NCI-H1417 (cell line): ENCODE data around the gene PTGDS.
"Not testable (repeated sequence)": the region's sequence is repeated elsewhere in the genome, so short reads cannot be mapped to it uniquely, and the experiment has no call there.

Source experiments
- DNase-seq, 3 experiments: peaks; one replicate each; lab custom pipeline; 2025; lab: John Stamatoyannopoulos, UW

The PTGDS gene

DNA sequence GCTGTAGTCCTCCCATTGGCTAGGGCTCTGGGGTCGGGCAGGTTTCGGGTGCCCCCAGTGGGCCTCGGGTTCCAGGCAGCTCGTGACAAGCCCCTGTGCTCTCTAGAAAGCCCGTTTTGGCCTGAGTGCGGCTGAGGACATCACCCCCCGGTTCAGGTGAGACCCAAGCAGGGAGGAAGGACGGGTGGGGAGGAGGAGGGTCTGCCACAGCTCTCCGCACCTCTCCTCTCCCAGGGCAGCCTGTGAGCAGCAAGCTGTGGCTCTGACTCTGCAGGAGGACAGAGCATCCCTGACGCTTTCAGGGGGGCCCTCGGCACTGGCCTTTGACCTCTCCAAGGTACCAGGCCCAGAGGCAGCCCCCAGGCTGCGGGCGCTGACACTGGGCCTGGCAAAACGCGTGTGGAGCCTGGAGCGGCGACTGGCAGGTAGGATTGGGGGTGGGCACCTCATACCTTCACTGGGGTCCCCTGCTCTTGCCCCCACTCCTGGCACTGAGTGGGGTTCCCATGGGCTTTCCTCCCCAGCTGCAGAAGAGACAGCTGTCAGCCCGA is 15.6 kb downstream of the PTGDS start:
- no peak for DNase-seq

DNA sequence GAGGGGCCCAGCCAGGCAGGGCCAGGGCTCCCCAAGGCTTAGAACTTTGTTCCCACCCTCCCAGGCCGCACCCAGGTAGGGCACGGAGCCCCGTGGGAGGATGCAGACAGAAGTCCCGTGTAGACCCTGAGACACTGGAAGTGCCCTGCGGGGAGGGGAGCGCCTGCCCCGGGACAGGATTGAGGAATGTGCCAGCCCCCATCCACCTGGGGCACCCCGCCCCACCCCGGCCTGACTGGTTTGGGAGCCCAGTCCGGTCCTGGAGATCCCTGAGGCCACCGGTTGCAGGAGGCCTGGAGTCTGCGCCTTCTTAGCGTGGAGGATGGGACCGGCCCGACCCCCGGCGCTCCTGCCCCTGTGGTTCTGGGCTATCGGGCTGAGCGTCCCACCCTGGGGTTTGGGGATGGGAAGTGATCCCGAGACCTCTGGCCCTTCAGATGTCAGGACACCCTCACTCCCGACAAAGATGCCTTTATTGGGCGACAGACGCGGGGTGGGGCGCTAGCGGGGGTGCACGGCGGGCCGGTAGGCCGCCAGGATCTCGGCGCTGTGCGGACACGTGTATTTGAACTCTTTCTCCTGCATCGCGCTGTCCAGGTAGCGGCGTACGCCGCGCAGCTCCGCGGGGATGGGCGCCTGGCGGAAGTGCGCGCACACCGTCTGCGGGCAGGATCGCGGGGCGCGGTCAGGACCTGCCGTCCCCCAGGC is 17.0 kb downstream of the PTGDS start:
- DNase-seq: no peak

DNA sequence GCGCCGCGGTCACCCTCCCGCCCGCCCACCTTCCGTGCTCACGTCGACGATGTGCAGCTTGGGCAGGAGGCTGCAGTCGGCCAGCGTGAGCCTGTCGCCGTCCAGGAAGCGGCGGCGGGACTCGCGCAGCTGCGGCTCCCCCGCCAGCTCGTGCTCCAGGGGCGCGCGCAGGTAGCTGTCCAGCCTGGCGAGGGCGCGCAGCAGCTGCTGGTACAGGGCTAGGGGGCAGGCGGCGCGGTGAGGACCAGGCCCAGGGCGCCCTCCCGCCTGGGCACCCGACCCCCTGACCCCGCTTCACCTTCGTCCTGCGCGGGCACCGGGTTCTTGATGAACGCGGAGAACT is 17.6 kb downstream of the PTGDS start:
- DNase-seq: no peak

DNA sequence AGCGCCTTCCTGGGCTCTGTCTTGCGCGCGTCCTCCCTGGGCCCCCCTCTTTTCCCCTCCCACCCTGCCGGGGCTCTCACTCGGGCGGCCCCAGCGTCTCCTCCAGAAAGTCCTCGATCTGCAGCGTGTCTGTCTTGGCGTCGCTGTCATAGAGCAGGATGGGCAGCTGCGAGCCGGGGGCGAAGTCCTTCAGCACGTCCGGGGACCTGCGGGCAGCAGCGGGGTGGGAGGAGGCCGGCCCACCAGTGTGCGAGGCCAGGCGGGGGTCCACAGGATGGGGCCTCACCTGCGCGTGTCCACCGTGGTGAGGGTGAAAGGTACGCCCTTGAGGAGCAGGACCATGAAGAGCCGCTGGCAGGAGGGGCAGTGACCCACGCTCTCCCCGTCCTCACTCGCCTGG is 18.1 kb downstream of the PTGDS start:
- DNase-seq: no peak

DNA sequence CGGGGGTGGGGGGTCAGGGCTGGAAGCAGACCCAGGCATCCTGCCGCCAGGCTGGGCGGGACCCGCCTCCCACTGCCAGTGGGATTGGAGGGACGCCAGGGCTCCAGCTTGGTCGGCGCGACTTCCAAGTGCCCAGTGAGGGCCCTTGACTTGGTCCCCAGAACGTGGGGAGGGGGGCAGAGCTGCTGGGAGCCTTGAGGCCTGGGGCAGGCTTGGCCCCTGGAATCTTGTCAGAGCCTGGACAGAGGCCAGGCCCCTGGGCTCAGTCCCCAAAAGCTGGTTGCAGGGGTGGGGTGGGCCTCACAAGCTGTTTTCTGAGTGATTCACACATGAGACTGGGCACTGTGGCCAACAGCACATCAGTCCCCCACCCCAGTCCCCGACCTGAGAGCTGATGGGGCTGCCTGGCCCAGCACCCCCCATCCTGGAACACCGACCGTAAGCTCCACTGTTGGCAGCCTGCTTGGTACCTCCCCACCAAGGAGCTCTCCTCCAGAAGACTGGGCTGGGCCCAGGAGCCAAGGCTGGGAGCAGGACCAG is 18.5 kb downstream of the PTGDS start:
- DNase-seq: peak in 1 of 3 experiments; percentile 14

DNA sequence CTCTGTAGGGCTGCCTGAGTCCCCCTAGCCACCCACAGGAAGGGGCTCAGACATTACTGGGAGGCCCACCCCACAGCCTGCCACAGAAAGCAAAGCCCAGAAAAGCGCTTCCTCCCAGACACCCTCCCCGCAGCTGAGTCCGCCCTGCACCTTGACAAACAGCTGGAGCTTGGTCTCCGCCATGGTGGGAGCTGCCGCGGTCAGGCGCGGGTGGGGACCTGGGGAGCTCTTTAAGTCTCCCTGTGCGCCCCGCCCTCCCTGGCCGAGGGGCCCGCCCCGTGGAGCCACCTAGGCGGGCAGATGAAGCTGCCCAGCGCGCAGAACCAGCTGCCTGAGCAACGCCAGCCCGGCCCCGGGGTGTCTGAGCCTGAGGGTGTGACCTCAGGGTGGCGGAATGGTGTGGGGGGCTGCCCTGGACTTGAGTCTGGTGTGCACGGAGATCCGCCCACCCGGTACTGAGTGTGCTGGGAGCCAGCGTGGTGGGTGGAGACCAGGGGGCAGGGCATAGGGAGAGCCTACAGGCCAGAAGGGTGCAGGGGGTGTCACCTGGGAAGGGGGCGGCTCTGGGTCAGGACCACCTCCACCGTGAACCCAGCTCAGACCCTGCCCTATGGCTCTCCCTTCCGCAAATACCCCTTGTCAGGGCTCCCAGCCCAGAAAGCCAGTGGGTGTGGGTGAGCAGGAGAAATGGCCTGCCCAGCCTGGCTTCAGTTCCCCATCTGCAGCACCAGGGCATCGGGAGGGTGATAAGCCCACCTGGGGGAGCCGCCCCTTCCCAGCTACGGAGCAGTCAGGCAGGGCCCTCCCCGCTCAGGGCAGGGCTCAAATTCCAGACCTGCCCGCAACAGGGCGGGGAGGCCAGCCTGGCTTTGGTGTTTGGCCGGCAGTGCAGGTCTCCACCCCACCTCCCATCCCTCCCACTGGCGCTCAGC is 19.3 kb downstream of the PTGDS start, which contains the start of gene CLIC3:
Gene CLIC3, minus strand, starts transcription at position 208 of the 932 bp plus-strand sequence. Its CDS starts 25 bp downstream, at position 183.
- DNase-seq: peak; percentile 12 to 58 (median 34)

DNA sequence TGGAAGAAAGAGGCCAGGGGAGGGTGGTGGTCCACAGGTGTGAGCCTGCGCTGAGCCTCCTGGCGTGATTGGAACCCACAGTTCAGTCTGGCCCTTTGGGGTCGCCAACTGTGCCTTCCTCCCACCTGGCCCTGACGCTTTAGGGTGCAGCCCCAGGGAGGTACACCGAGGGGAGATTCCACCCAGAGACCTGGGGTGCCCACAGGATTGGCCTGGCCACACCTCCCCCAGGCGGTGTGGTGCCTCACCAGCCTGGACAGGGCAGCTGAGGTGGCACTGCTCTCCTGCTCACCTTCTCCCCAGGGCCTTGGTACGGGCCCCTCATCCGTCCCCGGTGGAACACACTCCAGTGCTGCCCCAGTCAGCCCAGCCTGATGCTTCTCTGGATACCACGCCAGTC is 20.1 kb downstream of the PTGDS start:
- DNase-seq: no peak

DNA sequence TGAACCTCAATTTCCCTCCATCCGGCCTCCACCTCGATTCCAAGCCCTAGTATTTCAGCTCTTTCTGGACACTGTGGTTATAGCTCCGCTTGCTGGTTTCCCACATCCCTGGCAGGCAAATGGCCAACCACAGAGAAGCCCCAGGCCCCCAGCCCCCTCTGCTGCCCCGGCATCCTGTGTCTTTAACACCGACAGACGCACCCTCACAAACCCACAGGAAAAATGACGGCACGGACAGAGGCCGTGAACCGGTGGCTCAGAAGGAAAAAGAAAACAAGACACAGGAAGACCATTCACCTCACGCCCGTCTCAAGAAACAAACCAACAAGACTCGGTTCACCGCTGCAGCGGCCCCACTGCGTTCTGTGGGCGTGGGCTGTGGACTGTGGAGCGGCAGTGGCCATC is 20.5 kb downstream of the PTGDS start:
- no peak for DNase-seq

DNA sequence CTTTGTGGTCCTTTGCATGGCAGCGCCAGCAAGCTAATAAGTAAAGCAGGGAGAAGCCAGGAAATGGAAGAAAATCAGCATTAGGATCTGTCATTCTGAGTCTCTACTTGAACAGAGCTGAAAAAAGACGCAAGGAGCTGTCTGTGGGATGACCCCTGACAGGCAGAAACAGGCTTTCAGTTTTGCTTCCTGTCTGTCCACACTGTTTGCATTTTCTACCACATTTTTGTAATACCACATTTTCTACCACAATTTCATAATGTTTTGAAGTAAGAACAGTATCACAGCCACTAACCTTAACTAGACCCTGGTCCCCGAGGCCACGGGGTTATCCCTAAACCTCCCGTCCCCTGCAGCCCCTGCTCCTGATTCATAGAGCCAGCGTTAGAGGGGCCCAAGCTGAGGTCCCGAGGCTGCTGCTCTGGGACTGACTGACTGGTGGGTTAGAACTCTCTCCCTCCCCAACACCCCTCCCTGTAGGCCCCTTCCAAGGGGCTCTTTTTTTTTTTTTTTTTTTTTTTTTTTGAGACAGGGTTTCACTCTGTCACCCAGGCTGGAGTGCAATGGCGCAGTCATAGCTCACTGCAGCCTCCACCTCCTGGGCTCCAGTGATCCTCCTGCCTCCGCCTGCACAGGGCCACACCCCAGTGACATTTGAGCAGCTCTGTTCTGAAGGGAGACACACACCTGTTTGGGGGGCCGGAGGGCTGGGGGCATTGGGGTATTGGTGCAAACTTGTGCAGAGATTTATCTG is 23.1 kb downstream of the PTGDS start:
- DNase-seq: no peak

DNA sequence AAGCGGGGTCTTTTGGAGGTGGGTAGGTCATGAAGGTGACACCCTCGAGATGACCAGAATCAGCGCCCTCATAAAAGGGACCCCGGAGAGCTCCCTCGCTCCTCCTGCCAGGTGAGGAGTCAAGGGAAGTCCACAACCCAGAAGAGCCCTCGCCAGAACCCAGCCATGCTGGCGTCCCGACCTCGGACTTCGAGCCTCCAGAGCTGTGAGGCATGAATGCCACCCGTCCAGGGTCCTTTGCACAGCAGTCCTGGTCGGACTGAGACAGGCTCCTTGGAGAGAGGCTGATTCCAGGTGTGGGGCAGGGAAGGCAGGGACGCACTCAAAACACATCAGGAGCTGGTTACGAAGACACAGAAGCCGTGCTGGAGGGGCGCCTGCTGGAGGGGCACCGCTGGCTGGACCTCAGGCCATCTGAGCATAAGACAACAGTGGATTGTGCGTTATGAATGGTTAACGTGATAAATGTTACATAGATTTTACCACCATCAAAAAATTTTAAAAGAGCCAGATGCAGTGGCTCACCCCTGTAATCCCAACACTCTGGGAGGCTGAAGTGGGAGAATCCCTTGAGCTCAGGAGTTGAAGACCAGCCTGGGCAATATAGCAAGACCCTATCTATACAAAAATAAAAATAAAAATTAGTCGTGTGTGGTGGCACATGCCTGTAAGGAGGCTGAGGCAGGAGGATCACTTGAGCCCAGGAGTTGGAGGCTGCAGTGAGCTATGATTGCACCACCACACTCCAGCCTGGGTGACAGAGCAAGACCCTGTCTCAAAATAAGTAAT is 24.7 kb downstream of the PTGDS start:
- DNase-seq: no peak

DNA sequence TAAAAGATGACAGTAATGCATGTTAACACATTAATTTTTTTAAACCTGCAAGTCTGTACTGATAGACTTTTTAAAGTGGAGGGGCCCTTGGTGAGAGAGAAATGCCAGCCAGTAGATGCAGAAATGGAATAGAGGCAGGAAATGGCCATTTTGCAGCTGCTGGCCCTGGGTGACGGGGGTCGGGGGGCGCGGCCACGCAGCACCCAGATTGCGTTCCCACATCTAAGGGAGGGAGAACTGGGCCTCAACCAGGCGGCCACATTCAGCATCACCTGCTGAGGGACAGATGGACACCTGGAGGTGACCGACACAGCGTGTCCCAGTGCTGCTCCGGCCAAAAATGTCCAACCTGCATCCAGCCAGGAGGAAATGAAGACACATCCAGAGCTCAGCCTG is 25.3 kb downstream of the PTGDS start:
- no peak for DNase-seq

DNA sequence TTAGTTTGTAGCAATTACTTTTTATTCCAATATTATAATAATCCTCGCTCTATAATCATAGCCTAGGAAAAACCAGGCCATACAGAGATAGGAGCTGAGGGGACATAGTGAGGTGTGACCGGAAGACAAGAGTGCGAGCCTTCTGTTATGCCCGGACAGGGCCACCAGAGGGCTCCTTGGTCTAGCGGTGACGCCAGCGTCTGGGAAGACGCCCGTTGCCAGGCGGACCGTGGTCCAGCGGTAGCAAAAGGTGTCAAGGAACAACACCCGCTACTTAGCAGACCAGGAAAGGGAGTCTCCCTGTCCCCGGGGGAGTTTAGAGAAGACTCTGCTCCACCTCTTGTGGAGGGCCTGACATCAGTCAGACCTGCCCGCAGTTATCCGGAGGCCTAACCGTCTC is 27.0 kb downstream of the PTGDS start:
- DNase-seq: not testable (repeated sequence)

DNA sequence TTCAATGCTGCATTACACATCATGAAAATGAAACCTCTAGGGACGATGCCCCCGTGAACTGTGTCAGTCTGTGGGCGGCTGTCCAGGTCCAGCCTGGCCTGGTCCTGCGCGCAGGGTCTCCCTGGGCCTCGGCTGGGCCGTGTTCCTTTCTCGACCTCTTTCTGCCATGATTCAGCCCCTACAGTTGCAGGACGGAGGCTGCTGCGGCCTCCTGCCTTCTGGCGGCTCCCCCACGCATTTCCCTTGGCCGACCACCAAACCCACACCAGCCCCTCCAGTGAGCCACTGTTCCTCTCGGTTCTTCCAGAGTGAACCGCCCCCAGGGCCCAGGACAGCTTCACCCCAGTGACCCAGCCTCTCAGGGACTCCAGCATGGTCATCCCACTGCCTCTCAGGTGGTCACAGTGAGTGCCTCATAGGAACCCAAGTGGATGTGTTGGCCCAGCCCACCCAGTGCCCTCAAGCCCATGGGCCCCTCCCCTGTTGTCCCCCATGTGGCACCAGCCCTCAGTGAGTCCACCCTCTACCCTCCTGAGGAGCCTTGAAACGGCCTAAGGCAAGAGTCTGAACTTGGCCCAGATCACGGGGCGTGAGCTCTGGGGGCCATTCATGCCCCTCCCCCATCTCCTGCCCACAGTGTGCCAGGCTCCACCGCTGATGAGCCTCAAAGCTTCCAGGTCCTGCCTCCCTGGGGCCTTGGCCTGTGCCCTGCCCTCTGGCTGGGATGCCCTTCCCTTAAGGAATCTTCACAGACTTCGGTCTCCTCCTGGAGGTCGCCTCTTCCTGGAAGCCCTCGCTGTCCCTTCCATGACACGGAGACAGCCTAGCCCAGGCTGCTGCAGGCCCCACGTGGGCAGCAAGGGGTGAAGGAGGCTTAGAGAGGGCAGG is 29.1 kb downstream of the PTGDS start:
- DNase-seq: no peak

DNA sequence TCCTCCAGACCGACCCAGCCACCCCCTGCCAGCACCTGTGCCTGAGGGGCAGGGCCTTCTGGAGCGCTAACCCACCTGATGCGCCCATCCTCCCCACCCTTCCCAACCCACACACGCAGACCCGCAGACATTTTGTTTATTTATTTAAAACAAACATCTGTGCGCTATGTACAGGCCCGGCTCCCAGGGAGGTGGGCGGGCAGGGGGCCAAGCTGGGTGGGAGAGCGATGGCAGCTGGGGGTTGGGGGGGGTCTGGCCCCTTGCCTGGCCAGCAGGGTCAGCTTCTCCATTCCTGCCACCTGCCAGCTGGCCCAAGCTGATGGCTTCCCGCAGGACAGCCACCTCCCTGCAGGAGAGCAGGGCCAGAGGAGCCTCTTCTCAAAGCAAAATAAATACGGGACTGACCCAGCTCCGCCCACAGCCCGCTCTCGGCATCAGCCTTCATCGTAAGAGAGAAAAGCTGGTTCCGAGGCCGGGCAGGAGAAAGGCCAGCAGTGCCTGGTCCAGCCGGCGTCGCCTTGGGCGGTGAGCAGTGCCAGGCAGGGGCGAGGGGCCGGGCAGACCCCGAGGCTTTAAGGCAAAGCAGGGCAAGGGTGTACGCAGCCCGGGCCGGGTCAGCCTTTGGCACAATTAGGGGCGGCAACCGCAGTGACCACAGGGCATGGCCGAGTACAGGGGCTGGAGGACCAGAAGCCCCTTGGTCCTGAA is 30.0 kb downstream of the PTGDS start:
- peak in 2 of 3 experiments; percentile 37 to 45 for DNase-seq

DNA sequence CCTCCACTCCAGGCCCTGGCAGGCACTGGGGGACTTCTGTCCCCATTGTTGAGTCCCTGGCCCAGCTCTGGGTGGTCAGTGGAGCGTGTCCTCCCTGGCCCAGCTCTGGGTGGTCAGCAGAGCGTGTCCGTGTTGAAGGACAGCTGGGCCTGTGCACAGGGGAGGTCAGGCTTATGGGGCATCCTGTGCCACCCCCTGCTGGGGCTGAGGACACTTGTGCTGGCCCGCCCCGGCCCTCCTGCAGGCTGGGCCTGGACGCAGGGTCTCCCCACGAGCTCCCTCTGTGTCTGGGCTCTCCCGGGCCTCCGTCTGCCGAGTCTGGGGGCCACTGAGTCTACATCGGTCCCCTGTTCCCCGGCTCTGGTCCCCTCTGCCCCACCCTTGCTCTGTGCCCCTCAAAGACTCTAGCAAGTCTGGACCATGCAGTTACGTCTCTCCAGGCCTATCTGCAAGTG is 30.5 kb downstream of the PTGDS start:
- DNase-seq: no peak

DNA sequence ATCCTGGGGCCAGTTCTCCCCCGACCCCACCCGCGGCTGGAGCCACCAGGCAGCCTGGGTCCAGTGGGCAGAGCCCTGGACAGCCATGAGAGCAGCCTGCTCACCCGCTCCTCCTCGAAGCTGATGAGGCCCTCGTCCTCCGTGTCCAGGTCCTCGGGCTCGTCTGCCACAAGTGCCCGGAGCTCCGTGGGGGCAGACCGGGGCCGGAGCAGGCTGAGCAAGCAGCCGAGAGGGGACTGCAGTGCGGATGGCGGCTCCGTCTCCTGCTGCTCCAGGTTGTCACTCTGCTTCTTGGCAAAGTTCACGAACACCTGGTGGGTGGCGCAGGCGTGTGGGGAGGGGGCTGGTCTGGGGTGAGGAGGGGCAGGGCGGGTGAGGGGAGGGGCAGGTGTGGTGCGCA is 31.0 kb downstream of the PTGDS start:
- no peak for DNase-seq

DNA sequence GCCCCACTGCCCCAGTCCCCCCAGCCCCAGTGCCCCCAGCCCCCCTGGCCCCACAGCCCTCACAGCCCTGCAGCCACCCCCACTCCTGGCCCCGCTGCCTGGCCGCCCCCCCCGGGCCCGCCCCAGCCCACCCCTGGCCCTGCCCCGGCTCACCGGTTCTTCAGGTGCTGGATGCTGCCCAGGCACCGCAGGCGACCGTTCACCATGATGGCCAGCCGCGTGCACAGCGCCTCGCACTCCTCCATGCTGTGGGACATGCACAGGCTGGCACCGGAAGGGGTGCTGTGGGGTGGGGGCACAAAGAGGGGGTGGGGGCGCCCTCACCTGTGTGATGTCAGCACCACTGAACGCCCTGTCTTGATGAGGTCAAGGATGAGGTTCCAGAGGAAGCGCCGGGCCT is 31.9 kb downstream of the PTGDS start:
- DNase-seq: no peak

DNA sequence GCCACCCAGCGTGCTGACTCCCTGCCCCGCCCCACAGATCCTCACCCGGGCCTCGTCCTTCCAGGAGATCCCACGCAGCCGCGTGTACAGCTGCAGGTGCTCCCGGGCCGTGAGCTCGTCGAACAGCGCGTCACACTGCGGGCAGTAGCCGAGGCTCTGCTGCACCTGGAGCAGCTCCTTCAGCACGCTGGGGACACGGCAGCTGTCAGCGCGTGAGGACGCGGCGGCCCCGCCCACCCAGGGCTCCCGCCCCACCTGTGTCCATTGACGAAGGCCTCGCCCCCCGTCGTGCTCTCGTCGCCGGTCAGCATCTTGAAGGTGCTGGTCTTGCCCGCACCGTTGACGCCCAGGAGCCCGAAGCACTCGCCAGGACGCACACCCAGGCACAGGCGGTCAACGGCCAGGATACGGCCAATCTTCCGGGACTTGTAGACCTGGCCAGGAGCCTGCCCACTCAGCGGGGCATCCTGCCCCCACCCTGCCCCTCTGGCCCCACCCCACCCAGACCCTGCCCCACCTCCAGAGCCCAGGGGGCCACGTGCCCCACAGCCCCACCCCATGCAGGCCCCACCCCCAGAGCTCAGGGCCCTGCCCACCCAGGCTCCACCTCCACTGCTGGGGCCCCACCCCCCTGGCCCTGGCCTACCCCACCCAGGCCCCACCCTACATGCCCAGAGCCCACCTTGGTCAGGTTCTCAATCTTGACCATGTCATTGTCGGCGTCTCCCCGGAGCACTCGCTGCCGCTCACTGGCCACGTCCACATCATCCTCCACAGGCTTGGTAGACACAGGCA is 32.8 kb downstream of the PTGDS start:
- peak; percentile 40 to 88 (median 76) for DNase-seq
